ENCODE results near the gene CPT1B. TPM values are rescaled to one million over a fixed set of nuclear protein-coding genes. Genes with fewer than 3 reads are reported as not detected.

The CPT1B gene
- total RNA-seq, 2 donors from 2014 or later, result 85.3 to 88.0 TPM

DNA sequence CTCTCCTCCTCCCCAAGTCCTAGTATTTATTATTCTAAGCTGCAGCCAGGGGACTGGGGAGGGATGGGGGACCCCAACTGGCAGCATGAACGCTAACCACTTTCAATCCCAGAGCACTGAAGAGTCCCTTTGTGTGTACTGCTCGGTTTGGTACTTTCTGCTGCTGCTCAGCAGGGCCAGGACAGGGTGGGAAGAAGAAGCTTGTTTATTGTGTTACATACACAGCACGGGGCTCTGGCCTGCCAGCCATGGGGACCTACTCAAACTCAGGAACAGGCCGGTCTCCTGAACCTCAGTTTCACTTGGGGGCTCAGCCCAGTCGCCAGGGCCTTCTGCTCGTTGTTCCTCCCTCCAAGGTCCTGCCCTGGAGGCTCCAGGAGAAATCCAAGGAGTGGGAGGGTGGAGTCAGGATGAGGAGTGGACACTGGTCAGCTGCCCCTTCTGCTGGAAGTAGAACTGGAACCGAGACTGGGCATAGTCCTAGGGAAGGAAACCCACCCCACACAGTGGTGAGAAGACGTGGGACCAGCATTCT, 616 bp upstream of the CPT1B start:
- Mint-ChIP-seq H3K27ac (no peak overlapping the region), H3K4me3 (no peak overlapping the region), H3K9me3 (no peaks in the 10 kb centered on the region), H3K4me1 (ENCODE audit: low read depth) (peaks cover 32% of the 10 kb centered on the region), H3K27me3 (ENCODE audit: low read depth) (no peaks in the 10 kb centered on the region), H3K36me3 (ENCODE audit: insufficient read depth in 2 of 2) (peaks cover 5 to 12% of the 10 kb centered on the region in 2 donors)
- DNase-seq, result no peak
- ATAC-seq (replicated peaks in 1 of 2), result no peak

DNA sequence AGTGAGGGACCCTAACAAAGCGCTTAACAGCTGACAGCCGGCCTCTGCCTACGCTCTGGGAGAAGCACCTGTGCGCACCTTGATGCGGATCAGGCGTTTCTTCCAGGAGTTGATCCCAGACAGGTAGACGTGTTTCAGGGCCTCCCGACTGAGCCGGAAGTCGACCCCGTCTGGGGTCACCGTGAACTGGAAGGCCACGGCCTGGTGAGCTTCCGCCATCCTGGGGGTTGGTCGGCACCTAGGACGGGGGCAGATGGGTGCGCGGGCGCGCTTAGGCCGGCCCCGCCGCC, 585 bp downstream of the CPT1B start:
- no peak for ATAC-seq (replicated peaks in 1 of 2)

GRCh38 chr22:50576806-50577696, 1.2 kb downstream of the CPT1B start:
- DNase-seq (no peak), ATAC-seq (replicated peaks in 1 of 2) (no peak)
- Mint-ChIP-seq H3K27me3 (ENCODE audit: low read depth) (no peaks in the 10 kb centered on the region), H3K4me3 (peak overlapping the region in 1 of 2 donors; percentile 8), H3K36me3 (ENCODE audit: insufficient read depth in 2 of 2) (peaks cover 5 to 13% of the 10 kb centered on the region in 2 donors), H3K9me3 (no peaks in the 10 kb centered on the region), H3K27ac (no peak overlapping the region), H3K4me1 (ENCODE audit: low read depth) (peaks cover 27% of the 10 kb centered on the region)

More for the DNA sequence above, 585 bp downstream of the CPT1B start:
- Mint-ChIP-seq H3K9me3 (no peaks in the 10 kb centered on the region), H3K36me3 (ENCODE audit: insufficient read depth in 2 of 2) (peaks cover 5 to 12% of the 10 kb centered on the region in 2 donors), H3K4me3 (peak overlapping the region in 1 of 2 donors; percentile 8), H3K4me1 (ENCODE audit: low read depth) (peaks cover 27% of the 10 kb centered on the region), H3K27ac (no peak overlapping the region), H3K27me3 (ENCODE audit: low read depth) (no peaks in the 10 kb centered on the region)
- DNase-seq, result no peak

- Mint-ChIP-seq H3K9me3 (no peaks in the 10 kb centered on the region), H3K4me3 (no peak overlapping the region), H3K27ac (no peak overlapping the region), H3K4me1 (ENCODE audit: low read depth) (peaks cover 18% of the 10 kb centered on the region), H3K36me3 (ENCODE audit: insufficient read depth in 2 of 2) (peaks cover 5 to 15% of the 10 kb centered on the region in 2 donors), H3K27me3 (ENCODE audit: low read depth) (no peaks in the 10 kb centered on the region)
- ATAC-seq (replicated peaks in 1 of 2), result no peak
- no peak for DNase-seq
Measured at GRCh38 chr22:50576070-50576469, 2.2 kb downstream of the CPT1B start.

- Mint-ChIP-seq H3K27ac (no peak overlapping the region), H3K4me1 (ENCODE audit: low read depth) (peaks cover 12% of the 10 kb centered on the region), H3K9me3 (no peaks in the 10 kb centered on the region), H3K4me3 (no peak overlapping the region), H3K27me3 (ENCODE audit: low read depth) (no peaks in the 10 kb centered on the region), H3K36me3 (ENCODE audit: insufficient read depth in 2 of 2) (peaks cover 5 to 15% of the 10 kb centered on the region in 2 donors)
- ATAC-seq (replicated peaks in 1 of 2), result no peak
- DNase-seq, result no peak
Measured at GRCh38 chr22:50575426-50575941, 2.7 kb downstream of the CPT1B start.

DNA sequence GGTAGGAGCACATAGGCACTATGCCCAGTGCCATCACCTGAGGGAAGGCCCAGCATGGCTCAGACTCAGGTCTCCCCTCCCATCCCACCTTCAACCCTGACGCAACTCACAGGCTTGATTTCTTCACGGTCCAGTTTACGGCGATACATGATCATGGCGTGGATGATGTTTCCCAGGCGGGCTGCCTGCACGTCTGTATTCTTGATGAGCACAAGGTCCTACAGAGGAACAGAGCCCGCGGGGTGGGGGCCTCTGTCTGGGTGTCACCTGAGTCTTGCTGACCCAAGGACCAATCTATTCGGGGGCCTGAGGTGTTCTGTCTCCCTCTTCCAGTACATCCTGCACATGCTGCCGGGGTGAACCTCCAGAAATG, 3.9 kb downstream of the CPT1B start:
- Mint-ChIP-seq H3K9me3 (no peaks in the 10 kb centered on the region), H3K27ac (no peak overlapping the region), H3K4me3 (no peak overlapping the region), H3K4me1 (ENCODE audit: low read depth) (peaks cover 1% of the 10 kb centered on the region), H3K27me3 (ENCODE audit: low read depth) (no peaks in the 10 kb centered on the region), H3K36me3 (ENCODE audit: insufficient read depth in 2 of 2) (peaks cover under 1 to 8% of the 10 kb centered on the region in 2 donors)
- no peak for ATAC-seq (replicated peaks in 1 of 2)
- no peak for DNase-seq

DNA sequence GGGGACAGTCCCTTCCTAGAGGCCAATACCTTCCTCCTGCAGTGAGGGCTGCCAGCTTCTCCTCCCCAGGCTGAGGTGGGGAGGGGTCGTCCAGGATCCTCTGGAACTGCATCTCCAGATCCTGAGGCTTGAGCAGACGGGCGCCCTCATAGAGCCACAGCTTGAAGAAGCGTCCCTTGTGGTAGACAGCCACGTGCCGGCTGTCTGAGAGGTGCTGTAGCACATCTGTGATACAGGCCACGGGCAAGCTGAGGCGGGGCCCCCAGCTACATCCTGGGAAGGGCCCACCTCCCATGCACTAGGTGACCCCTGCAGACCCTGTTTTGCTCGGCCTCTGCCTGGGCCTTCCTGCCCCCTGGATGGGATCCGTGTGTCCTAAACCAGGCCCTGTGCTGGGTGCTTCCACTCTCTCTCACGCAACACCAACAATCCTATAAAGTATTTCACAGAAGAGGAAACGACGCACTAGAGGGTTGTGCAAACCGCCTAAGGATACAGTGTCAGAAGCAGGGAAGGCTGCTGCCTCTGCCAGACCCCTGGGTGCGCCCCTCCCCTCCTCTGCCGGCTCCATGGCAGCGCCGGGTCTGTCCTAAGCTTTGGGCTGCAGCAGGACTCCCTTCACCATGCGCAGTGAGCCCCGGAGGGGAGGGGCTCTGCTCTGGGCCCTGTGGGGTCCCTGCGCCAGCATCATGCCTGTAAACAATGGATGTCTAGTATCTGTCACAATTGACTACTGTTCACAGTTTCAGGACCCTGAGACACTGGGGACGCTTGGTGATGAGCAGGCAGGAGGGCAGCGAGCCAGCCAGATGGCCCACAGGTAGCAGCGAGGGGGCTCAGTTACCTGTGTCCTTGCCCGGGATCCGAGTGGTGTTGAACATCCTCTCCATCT, 4.5 kb downstream of the CPT1B start:
- no peak overlapping the region for H3K4me3 Mint-ChIP-seq
- H3K27me3 Mint-ChIP-seq (ENCODE audit: low read depth), result no peaks in the 10 kb centered on the region
- no peaks in the 10 kb centered on the region for H3K9me3 Mint-ChIP-seq
- H3K27ac Mint-ChIP-seq, result no peak overlapping the region
- H3K36me3 Mint-ChIP-seq (ENCODE audit: insufficient read depth in 2 of 2), result peaks cover 0 to 8% of the 10 kb centered on the region in 2 donors
- ATAC-seq (replicated peaks in 1 of 2) (no peak), DNase-seq (no peak)
- no peaks in the 10 kb centered on the region for H3K4me1 Mint-ChIP-seq (ENCODE audit: low read depth)

DNA sequence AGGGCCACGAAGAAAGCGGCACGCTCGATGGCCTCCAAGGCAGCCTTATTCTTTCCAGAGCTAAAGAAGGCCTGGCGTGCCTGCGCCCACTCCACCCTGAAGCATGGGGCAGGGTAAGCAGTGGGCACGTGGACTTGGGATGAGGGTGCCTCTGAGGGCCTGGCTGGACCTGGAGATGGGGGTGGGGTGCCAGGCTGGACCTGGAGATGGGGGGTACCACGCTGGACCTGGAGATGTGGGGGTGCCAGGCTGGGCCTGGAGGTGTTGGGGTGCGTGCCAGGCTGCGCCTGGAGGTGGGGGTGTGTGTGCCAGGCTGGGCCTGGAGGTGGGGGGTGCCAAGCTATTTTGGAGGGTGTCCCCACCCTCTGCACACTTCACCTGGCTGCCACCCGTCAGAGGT, 5.3 kb downstream of the CPT1B start:
- Mint-ChIP-seq H3K27me3 (ENCODE audit: low read depth) (no peaks in the 10 kb centered on the region), H3K36me3 (ENCODE audit: insufficient read depth in 2 of 2) (peaks cover 0 to 8% of the 10 kb centered on the region in 2 donors), H3K9me3 (no peaks in the 10 kb centered on the region), H3K4me1 (ENCODE audit: low read depth) (no peaks in the 10 kb centered on the region), H3K27ac (no peak overlapping the region), H3K4me3 (no peak overlapping the region)
- DNase-seq (no peak), ATAC-seq (replicated peaks in 1 of 2) (no peak)

GRCh38 chr22:50571264-50572175, 6.7 kb downstream of the CPT1B start:
- no peak overlapping the region for H3K27ac Mint-ChIP-seq
- no peaks in the 10 kb centered on the region for H3K4me1 Mint-ChIP-seq (ENCODE audit: low read depth)
- H3K36me3 Mint-ChIP-seq (ENCODE audit: insufficient read depth in 2 of 2), result peaks cover 0 to 5% of the 10 kb centered on the region in 2 donors
- no peaks in the 10 kb centered on the region for H3K27me3 Mint-ChIP-seq (ENCODE audit: low read depth)
- H3K4me3 Mint-ChIP-seq, result no peak overlapping the region
- DNase-seq, result no peak
- H3K9me3 Mint-ChIP-seq, result no peaks in the 10 kb centered on the region
- no peak for ATAC-seq (replicated peaks in 1 of 2)

DNA sequence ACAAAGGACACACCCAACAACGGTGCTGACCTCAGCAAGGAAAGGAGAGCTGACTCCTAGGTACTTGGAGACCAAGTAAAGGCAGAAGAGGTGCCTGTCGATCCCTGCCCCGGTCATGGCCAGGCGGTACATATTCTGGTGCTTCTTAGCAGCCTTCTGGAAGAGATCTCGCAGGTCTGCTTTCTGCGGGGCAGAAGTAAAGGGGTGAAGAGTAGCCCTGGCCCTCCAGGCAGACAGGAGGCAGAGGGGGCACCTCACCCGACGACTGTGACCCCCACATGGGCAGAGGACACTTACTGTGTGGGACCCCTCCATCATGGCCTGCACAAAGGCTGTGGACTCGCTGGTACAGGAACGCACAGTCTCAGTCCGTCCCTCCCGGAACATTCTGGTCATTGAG, 7.4 kb downstream of the CPT1B start:
- ATAC-seq (replicated peaks in 1 of 2) (no peak), DNase-seq (no peak)
- H3K4me3 Mint-ChIP-seq, result no peak overlapping the region
- H3K36me3 Mint-ChIP-seq (ENCODE audit: insufficient read depth in 2 of 2), result peaks cover 0 to 5% of the 10 kb centered on the region in 2 donors
- no peak overlapping the region for H3K27ac Mint-ChIP-seq
- H3K4me1 Mint-ChIP-seq (ENCODE audit: low read depth), result no peaks in the 10 kb centered on the region
- H3K9me3 Mint-ChIP-seq, result no peaks in the 10 kb centered on the region
- H3K27me3 Mint-ChIP-seq (ENCODE audit: low read depth), result no peaks in the 10 kb centered on the region

GRCh38 chr22:50569896-50570535, 8.2 kb downstream of the CPT1B start:
- Mint-ChIP-seq H3K4me3 (no peak overlapping the region), H3K4me1 (ENCODE audit: low read depth) (no peaks in the 10 kb centered on the region), H3K9me3 (no peaks in the 10 kb centered on the region), H3K27ac (no peak overlapping the region), H3K36me3 (ENCODE audit: insufficient read depth in 2 of 2) (peaks cover 0 to 3% of the 10 kb centered on the region in 2 donors), H3K27me3 (ENCODE audit: low read depth) (no peaks in the 10 kb centered on the region)
- no peak for DNase-seq
- no peak for ATAC-seq (replicated peaks in 1 of 2)

DNA sequence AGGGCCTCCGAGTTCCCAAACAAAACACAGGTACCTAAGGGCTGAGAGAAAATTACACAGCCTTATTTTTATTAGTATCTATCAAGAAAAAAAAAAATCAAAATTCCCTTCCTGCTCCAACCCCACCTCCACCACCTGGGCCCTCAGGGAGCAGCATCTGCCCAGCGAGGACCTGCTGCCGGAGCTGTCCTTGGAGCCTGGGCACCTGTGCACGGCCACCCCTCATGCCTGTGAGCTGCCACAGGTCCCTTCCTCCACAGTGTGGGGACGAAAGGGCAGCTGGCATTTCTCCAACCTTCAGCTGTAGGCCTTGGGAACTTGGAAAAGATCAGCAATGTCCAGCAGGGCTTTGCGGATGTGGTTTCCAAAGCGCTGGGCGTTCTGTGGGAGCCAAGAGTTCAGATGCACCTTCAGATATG, 9.2 kb downstream of the CPT1B start:
- H3K4me3 Mint-ChIP-seq, result no peak overlapping the region
- H3K36me3 Mint-ChIP-seq (ENCODE audit: insufficient read depth in 2 of 2), result peaks cover 0 to 3% of the 10 kb centered on the region in 2 donors
- H3K27ac Mint-ChIP-seq, result no peak overlapping the region
- no peaks in the 10 kb centered on the region for H3K4me1 Mint-ChIP-seq (ENCODE audit: low read depth)
- DNase-seq (no peak), ATAC-seq (replicated peaks in 1 of 2) (no peak)
- H3K27me3 Mint-ChIP-seq (ENCODE audit: low read depth), result no peaks in the 10 kb centered on the region
- no peaks in the 10 kb centered on the region for H3K9me3 Mint-ChIP-seq
